NCI-H2081 treated with DMSO at 0.1 percent for 48 hours (cell line): Measurements from ENCODE around the gene CMIP.
A peak's percentile ranks its signal among the peaks of the same experiment; 100 is the strongest.
"Not testable (repeated sequence)": the region's sequence is repeated elsewhere in the genome, so short reads cannot be mapped to it uniquely, and the experiment has no call there.

Experiments
- DNase-seq: peaks from one replicate; lab custom pipeline; 2025; lab: John Stamatoyannopoulos, UW

The CMIP gene

GRCh38 chr16:81719993-81720392 is 275.4 kb downstream of the CMIP start:
- DNase-seq: no peak

- no peak for DNase-seq
Observed at GRCh38 chr16:81720973-81721906, 276.6 kb downstream of the CMIP start.

GRCh38 chr16:81723098-81723723 is 278.6 kb downstream of the CMIP start:
- peak; percentile 73 for DNase-seq

- no peak for DNase-seq
Observed at GRCh38 chr16:81728435-81728834, 283.8 kb downstream of the CMIP start.

GRCh38 chr16:81729451-81729850 is 284.8 kb downstream of the CMIP start:
- no peak for DNase-seq

GRCh38 chr16:81730090-81731051 is 285.8 kb downstream of the CMIP start:
- DNase-seq: peak; percentile 62

- DNase-seq: no peak
Observed at GRCh38 chr16:81731649-81732048, 287.0 kb downstream of the CMIP start.

- no peak for DNase-seq
Observed at GRCh38 chr16:81732699-81733098, 288.1 kb downstream of the CMIP start.

GRCh38 chr16:81733295-81733694 is 288.7 kb downstream of the CMIP start:
- DNase-seq: no peak

- DNase-seq: no peak
Observed at GRCh38 chr16:81734632-81735434, 290.2 kb downstream of the CMIP start.

GRCh38 chr16:81737885-81738536 is 293.4 kb downstream of the CMIP start:
- peak; percentile 41 for DNase-seq

GRCh38 chr16:81738783-81739496 is 294.3 kb downstream of the CMIP start:
- no peak for DNase-seq

- DNase-seq: no peak
Observed at GRCh38 chr16:81739503-81739902, 294.9 kb downstream of the CMIP start.

- DNase-seq: no peak
Observed at GRCh38 chr16:81740169-81740568, 295.6 kb downstream of the CMIP start.

- not testable (repeated sequence) for DNase-seq
Observed at GRCh38 chr16:81741430-81741770, 296.8 kb downstream of the CMIP start.

- DNase-seq: no peak
Observed at GRCh38 chr16:81744385-81744784, 299.8 kb downstream of the CMIP start.

- DNase-seq: no peak
Observed at GRCh38 chr16:81744911-81745310, 300.3 kb downstream of the CMIP start.

GRCh38 chr16:81745704-81746558 is 301.3 kb downstream of the CMIP start:
- DNase-seq: no peak

- no peak for DNase-seq
Observed at GRCh38 chr16:81746566-81746965, 302.0 kb downstream of the CMIP start.
